ENCODE results near the gene PNPLA1.

DNA sequence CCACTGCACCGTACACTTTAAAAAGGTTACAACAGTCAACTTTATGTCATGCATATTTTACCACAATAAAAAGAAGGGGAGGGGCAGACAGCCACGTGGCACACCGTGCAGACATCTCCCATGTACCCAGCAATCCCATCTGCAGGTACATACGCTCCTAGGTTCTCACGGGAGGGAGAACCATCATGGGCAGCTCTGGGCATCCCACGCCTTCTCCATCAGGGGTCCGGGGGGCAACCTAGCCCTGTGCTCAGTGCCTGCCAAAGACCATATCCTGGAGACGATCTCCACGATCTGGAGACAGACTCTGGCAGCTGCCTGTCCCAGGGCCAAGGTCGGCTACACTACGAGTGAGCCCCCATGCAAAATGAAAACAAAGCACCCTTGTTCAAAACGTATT, 69.3 kb downstream of the PNPLA1 start:
- no peak for TF ChIP-seq EZH2 (optimal IDR thresholded peaks at IDR 0.05; ENCODE audit: low read depth, low read length)
- TF ChIP-seq, protein P1, sequence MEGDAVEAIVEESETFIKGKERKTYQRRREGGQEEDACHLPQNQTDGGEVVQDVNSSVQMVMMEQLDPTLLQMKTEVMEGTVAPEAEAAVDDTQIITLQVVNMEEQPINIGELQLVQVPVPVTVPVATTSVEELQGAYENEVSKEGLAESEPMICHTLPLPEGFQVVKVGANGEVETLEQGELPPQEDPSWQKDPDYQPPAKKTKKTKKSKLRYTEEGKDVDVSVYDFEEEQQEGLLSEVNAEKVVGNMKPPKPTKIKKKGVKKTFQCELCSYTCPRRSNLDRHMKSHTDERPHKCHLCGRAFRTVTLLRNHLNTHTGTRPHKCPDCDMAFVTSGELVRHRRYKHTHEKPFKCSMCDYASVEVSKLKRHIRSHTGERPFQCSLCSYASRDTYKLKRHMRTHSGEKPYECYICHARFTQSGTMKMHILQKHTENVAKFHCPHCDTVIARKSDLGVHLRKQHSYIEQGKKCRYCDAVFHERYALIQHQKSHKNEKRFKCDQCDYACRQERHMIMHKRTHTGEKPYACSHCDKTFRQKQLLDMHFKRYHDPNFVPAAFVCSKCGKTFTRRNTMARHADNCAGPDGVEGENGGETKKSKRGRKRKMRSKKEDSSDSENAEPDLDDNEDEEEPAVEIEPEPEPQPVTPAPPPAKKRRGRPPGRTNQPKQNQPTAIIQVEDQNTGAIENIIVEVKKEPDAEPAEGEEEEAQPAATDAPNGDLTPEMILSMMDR (IDR thresholded peaks at IDR 0.05; ENCODE audit: low read length), result no peak
